GM18951 (cell line): Measurements from ENCODE around the gene UQCC5.
"Not testable (repeated sequence)": the region's sequence is repeated elsewhere in the genome, so short reads cannot be mapped to it uniquely, and the experiment has no call there.

Experiments
- POLR2A ChIP-seq: IDR thresholded peaks from 4 replicates; pipeline ENCODE4 v1.6.1; 2011; ENCODE audit warnings: mild to moderate bottlenecking; ENCODE audit not compliant: insufficient read length, insufficient read depth; ENCODE audit errors: extremely low read depth
- in situ Hi-C: fragments of 300-500 bp; cut with MboI; formaldehyde crosslinking; loops from one replicate; pipeline ENCODE4 v1.12.0; 2022; ENCODE audit warnings: low sequenced_read_pairs, mixed read lengths, inconsistent platforms; ENCODE audit not compliant: unreplicated experiment

UQCC5 gene

GRCh38 chr3:52521881-52522650 lies 14.3 kb upstream of the UQCC5 start:
- TF ChIP-seq POLR2A = no peak
- in situ Hi-C loops = no loop called here

GRCh38 chr3:52522651-52523251 lies 13.7 kb upstream of the UQCC5 start:
- no peak for TF ChIP-seq POLR2A
- in situ Hi-C loops = no loop called here

- no peak for TF ChIP-seq POLR2A
- in situ Hi-C loops = no loop called here
Observed at GRCh38 chr3:52523386-52524257, 12.8 kb upstream of the UQCC5 start.

GRCh38 chr3:52524258-52524751 lies 12.1 kb upstream of the UQCC5 start:
- TF ChIP-seq POLR2A = no peak
- in situ Hi-C loops = no loop called here

GRCh38 chr3:52524752-52525679 lies 11.4 kb upstream of the UQCC5 start:
- no peak for TF ChIP-seq POLR2A
- in situ Hi-C loops = no loop called here

GRCh38 chr3:52525680-52526561 lies 10.5 kb upstream of the UQCC5 start:
- no peak for TF ChIP-seq POLR2A
- in situ Hi-C loops = no loop called here

- in situ Hi-C loops = not testable (repeated sequence)
Observed at GRCh38 chr3:52526671-52527038, 9.8 kb upstream of the UQCC5 start.

GRCh38 chr3:52527039-52527731 lies 9.2 kb upstream of the UQCC5 start:
- in situ Hi-C loops = no loop called here
- no peak for TF ChIP-seq POLR2A

GRCh38 chr3:52527732-52528585 lies 8.4 kb upstream of the UQCC5 start:
- in situ Hi-C loops = no loop called here
- no peak for TF ChIP-seq POLR2A

- in situ Hi-C loops = no loop called here
- no peak for TF ChIP-seq POLR2A
Observed at GRCh38 chr3:52528586-52529375, 7.6 kb upstream of the UQCC5 start.
